Subcutaneous adipose tissue (tissue), 4 donors: ENCODE results near the gene CHRM5. TPM values are rescaled to one million over a fixed set of nuclear protein-coding genes. Genes with fewer than 3 reads are reported as not detected.

ENCODE experiments used
- CTCF ChIP-seq: fragments of 450-650 bp; IDR thresholded peaks from one replicate; pipeline ENCODE4 v1.5.1; 2016; ENCODE audit warnings: low read depth, mild to moderate bottlenecking, control low read depth, antibody characterized with exemption, moderate library complexity
- total RNA-seq, 4 donors: library from RNA; depleted of rRNA; stranded (reverse); fragments of >200 nt; gene quantifications; one replicate each; pipeline ENCODE4 v1.1.0, GENCODE V29; 2016

CHRM5 gene
- total RNA-seq = not detected

GRCh38 chr15:33968224-33968623 lies at the start of gene CHRM5:
CHRM5 (plus strand) TSS chr15:33968497; CDS start chr15:34062718, 94,221 bp downstream.
- TF ChIP-seq CTCF = no peak

- TF ChIP-seq CTCF = no peak
These were observed 44.9 kb upstream of the CHRM5 start for GRCh38 chr15:33923446-33923845.

- no peak for TF ChIP-seq CTCF
These were observed 42.0 kb upstream of the CHRM5 start for GRCh38 chr15:33926260-33926659.

GRCh38 chr15:33932734-33933133 lies 35.6 kb upstream of the CHRM5 start:
- TF ChIP-seq CTCF = no peak

- TF ChIP-seq CTCF = no peak
These were observed 33.9 kb upstream of the CHRM5 start for GRCh38 chr15:33934396-33934795.

GRCh38 chr15:33934921-33935320 lies 33.4 kb upstream of the CHRM5 start:
- no peak for TF ChIP-seq CTCF

GRCh38 chr15:33941279-33942063 lies 26.8 kb upstream of the CHRM5 start:
- no peak for TF ChIP-seq CTCF
